ENCODE results near the gene TSPAN7.

- no peak for TF ChIP-seq RAD21 (IDR thresholded peaks at IDR 0.05 in 1 of 2, conservative IDR thresholded peaks at IDR 0.05 in 1 of 2; ENCODE audit: low read depth in 2 of 2, low read length in 2 of 2)
- no peak for TF ChIP-seq POLR2A (IDR thresholded peaks at IDR 0.05; ENCODE audit: control extremely low read depth in 1 of 2, low read depth in 2 of 2, low read length in 2 of 2)
- TF ChIP-seq EZH2 (IDR thresholded peaks at IDR 0.05; ENCODE audit: low read depth, low read length, severe bottlenecking) = no peak
- no peak for TF ChIP-seq CHD7 (IDR thresholded peaks at IDR 0.05; ENCODE audit: insufficient replicate concordance, low read length)
- TF ChIP-seq CTCF (IDR thresholded peaks at IDR 0.05; ENCODE audit: control extremely low read depth in 1 of 3, insufficient read depth in 1 of 3, low read depth in 1 of 3, low read length in 3 of 3) = no peak
These were observed 117.5 kb downstream of the TSPAN7 start for GRCh38 chrX:38678821-38679220.

All from H1 (cell line).